Panc1 (cell line): ENCODE data around the gene LATS2.

ENCODE experiments used
- POLR2AphosphoS5 ChIP-seq: IDR thresholded peaks from 2 replicates; pipeline ENCODE4 v1.6.1; 2012; ENCODE audit warnings: mild to moderate bottlenecking, low read depth, low read length, moderate library complexity
- SIN3A ChIP-seq: IDR thresholded peaks from 2 replicates; pipeline ENCODE4 v1.6.1; 2012; ENCODE audit warnings: low read depth, mild to moderate bottlenecking, low read length, moderate library complexity, borderline replicate concordance; ENCODE audit not compliant: insufficient read depth
- TCF7L2 ChIP-seq: IDR thresholded peaks from 2 replicates; pipeline ENCODE4 v1.6.1; 2011; ENCODE audit warnings: mild to moderate bottlenecking, low read depth, low read length, inconsistent platforms
- TF ChIP-seq, protein P1 (sequence below): fragments of 450-650 bp; IDR thresholded peaks from 2 replicates; pipeline ENCODE4 v1.5.1; 2017; ENCODE audit warnings: mild to moderate bottlenecking

DNA sequence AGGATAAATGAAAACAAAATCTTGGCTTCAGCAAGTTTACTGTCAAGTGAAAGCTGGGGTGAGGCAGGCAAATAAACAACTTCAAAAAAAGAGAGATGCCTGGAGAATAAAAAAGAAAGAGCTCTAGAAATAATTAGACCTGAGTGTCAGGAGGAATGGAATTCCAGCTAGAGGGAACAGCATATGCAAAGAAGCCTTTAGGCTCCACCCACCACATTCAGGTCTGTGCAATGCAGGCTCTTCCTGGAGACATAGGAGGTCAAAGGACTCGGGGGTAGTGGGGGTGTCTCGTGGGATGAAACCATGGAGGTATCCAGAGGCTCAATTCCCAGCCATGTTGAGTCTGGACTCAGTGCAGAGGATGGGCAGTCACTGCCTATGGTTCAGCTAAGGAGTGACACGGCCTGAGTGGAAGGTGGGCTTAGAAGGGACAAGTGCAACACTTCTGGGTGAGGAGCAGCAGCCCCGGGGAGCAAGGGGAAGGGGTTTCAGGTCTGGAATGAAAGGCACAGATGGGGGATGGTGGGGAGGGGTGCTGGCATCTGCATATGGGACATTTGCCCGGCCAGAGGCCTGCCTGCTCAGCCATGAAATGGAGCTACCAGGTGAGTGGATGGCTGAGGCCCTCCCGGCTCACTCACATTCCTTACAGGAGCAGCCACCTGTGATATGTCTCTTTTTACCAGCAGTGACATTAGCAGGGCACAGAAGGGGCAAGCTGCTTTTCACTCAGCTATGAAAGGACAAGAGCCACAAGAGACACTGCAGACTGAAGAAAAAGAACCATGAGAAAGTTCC is 12.3 kb downstream of the LATS2 start:
- TF ChIP-seq, protein P1, sequence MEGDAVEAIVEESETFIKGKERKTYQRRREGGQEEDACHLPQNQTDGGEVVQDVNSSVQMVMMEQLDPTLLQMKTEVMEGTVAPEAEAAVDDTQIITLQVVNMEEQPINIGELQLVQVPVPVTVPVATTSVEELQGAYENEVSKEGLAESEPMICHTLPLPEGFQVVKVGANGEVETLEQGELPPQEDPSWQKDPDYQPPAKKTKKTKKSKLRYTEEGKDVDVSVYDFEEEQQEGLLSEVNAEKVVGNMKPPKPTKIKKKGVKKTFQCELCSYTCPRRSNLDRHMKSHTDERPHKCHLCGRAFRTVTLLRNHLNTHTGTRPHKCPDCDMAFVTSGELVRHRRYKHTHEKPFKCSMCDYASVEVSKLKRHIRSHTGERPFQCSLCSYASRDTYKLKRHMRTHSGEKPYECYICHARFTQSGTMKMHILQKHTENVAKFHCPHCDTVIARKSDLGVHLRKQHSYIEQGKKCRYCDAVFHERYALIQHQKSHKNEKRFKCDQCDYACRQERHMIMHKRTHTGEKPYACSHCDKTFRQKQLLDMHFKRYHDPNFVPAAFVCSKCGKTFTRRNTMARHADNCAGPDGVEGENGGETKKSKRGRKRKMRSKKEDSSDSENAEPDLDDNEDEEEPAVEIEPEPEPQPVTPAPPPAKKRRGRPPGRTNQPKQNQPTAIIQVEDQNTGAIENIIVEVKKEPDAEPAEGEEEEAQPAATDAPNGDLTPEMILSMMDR = no peak
- TF ChIP-seq POLR2AphosphoS5 (no peak), TCF7L2 (no peak), SIN3A (no peak)
